ENCODE measurements around the gene FOXL3.

FOXL3 gene

GRCh38 chr7:340200-340937 is 50.4 kb downstream of the FOXL3 start:
- no peak overlapping the region for H3K4me3 ChIP-seq (ENCODE audit: low read length)

More at GRCh38 chr7:340200-340937, 50.4 kb downstream of the FOXL3 start:
- TF ChIP-seq ZNF274 (IDR thresholded peaks at IDR 0.05; ENCODE audit: low read depth, low read length), result no peak

Measured in GM08714 (cell line).